ENCODE data around the gene FIBIN. TPM values are rescaled to one million over a fixed set of nuclear protein-coding genes. Genes with fewer than 3 reads are reported as not detected.

The FIBIN gene
- total RNA-seq, 2 experiments from 2014 or later = not detected

- no peaks in the 10 kb centered on the region for H3K27me3 Mint-ChIP-seq (ENCODE audit: low read depth)
- no peak for DNase-seq
- H3K4me3 Mint-ChIP-seq = no peak overlapping the region
- no peaks in the 10 kb centered on the region for H3K4me1 Mint-ChIP-seq (ENCODE audit: low read depth)
- no peaks in the 10 kb centered on the region for H3K36me3 Mint-ChIP-seq (ENCODE audit: low read depth)
- POLR2A ChIA-PET = no interaction called here
- no peak overlapping the region for H3K27ac Mint-ChIP-seq
- ATAC-seq = no peak
- CTCF ChIA-PET = no interaction called here
- peaks cover 10% of the 10 kb centered on the region for H3K9me3 Mint-ChIP-seq (ENCODE audit: insufficient read depth)
Observed at GRCh38 chr11:27039873-27040272, 46.0 kb downstream of the FIBIN start.

GRCh38 chr11:27040302-27041115 is 46.6 kb downstream of the FIBIN start, which contains the start of gene BBOX1:
BBOX1 (plus strand) TSS chr11:27040815; CDS start chr11:27055431, 14,616 bp downstream.
- no peak within 1 kb of the TSS for H3K27ac Mint-ChIP-seq
- no peak within 1 kb of the TSS for H3K4me3 Mint-ChIP-seq
- CTCF ChIA-PET = no interaction called here
- H3K36me3 Mint-ChIP-seq (ENCODE audit: low read depth) = no peaks in the 10 kb centered on the region
- H3K4me1 Mint-ChIP-seq (ENCODE audit: low read depth) = no peaks in the 10 kb centered on the region
- ATAC-seq = no peak
- POLR2A ChIA-PET = no interaction called here
- DNase-seq = no peak
- H3K27me3 Mint-ChIP-seq (ENCODE audit: low read depth) = no peaks in the 10 kb centered on the region
- H3K9me3 Mint-ChIP-seq (ENCODE audit: insufficient read depth) = peaks cover 13% of the 10 kb centered on the region

- H3K27ac Mint-ChIP-seq = no peak overlapping the region
- H3K36me3 Mint-ChIP-seq (ENCODE audit: low read depth) = no peaks in the 10 kb centered on the region
- peaks cover 13% of the 10 kb centered on the region for H3K9me3 Mint-ChIP-seq (ENCODE audit: insufficient read depth)
- DNase-seq (no peak), ATAC-seq (no peak)
- H3K4me3 Mint-ChIP-seq = no peak overlapping the region
- CTCF ChIA-PET = no interaction called here
- no peaks in the 10 kb centered on the region for H3K27me3 Mint-ChIP-seq (ENCODE audit: low read depth)
- POLR2A ChIA-PET = no interaction called here
- no peaks in the 10 kb centered on the region for H3K4me1 Mint-ChIP-seq (ENCODE audit: low read depth)
Observed at GRCh38 chr11:27041141-27041899, 47.4 kb downstream of the FIBIN start.

Other genes starting within 250 kb of the FIBIN start
- gene BBOX1, start 46.7 kb downstream of the FIBIN start, total RNA-seq = not detected